Omental fat pad (tissue), 4 donors: ENCODE measurements around the gene EXOC5. TPM values are rescaled to one million over a fixed set of nuclear protein-coding genes. Genes with fewer than 3 reads are reported as not detected.

Source experiments
- ATAC-seq: fragments of 150-250 bp; one replicate; pipeline ENCODE4 v1.9.1; 2016; ENCODE audit warnings: mild to moderate bottlenecking, moderate library complexity; ENCODE audit not compliant: low FRiP score
- DNase-seq: peaks from one replicate; pipeline ENCODE4 v3.0.0-alpha.2; 2019; ENCODE audit warnings: low spot score
- total RNA-seq, 4 donors: library from RNA; depleted of rRNA; stranded (reverse); fragments of >200 nt; gene quantifications; one replicate each; pipeline ENCODE4 v1.1.0, GENCODE V29; 2016
- TF ChIP-seq, protein P1 (sequence below), 3 donors: fragments of 450-650 bp; IDR thresholded peaks; one replicate each; pipeline ENCODE4 v1.5.1; 2016 to 2017; ENCODE audit warnings: antibody characterized with exemption in 3 of 3, mild to moderate bottlenecking in 3 of 3, moderate library complexity in 2 of 3

The EXOC5 gene
- total RNA-seq, 4 donors from 2014 or later: 32.0 to 52.5 (median 44.6) TPM

- TF ChIP-seq, protein P1, sequence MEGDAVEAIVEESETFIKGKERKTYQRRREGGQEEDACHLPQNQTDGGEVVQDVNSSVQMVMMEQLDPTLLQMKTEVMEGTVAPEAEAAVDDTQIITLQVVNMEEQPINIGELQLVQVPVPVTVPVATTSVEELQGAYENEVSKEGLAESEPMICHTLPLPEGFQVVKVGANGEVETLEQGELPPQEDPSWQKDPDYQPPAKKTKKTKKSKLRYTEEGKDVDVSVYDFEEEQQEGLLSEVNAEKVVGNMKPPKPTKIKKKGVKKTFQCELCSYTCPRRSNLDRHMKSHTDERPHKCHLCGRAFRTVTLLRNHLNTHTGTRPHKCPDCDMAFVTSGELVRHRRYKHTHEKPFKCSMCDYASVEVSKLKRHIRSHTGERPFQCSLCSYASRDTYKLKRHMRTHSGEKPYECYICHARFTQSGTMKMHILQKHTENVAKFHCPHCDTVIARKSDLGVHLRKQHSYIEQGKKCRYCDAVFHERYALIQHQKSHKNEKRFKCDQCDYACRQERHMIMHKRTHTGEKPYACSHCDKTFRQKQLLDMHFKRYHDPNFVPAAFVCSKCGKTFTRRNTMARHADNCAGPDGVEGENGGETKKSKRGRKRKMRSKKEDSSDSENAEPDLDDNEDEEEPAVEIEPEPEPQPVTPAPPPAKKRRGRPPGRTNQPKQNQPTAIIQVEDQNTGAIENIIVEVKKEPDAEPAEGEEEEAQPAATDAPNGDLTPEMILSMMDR (IDR thresholded peaks at IDR 0.05): no peak
- no peak for ATAC-seq
- DNase-seq: no peak
These were observed 26.5 kb upstream of the EXOC5 start for GRCh38 chr14:57295239-57295638.

DNA sequence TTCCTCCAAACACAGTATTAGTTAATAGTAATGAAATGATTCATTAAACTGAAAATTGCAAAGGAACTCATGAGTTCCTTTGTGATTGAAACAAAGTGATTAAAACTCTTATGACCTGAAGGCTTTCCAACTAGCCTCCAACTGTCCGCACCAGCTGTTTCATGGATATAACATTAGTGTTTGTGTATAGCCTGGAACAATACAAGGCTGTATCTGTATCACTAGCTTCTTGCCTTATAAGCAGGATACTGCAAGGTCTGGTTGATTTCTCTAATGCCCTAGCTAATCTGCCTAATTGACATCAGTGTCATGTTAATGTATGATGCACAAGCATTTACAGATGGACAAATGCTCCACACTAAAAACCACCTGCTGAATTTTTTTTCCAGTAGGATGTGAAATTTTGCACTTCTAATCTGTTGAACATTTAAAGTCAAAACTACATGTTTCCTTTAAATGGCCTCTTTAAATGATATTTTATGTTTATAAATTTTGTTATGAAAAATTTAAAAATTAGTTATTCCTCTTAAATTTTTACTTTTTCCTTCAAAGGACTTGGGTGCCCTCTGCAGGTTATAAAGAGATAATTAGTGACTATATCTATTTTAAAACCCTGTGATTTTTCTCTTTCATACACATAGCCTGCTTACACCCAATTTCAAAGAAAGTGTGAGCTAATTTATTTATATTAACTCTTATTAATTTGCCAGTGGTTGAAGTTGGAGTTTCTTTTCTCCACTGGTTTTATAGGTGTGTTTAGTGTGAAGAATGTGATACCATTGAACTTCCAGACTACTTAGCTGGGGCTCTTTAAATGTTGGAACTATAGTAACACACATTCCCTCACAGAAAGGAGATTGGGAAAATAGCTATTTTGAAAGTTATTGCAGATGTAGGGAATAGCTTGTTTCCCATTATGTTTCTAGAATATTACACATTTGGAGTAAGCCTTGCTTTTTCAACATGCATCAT is 25.4 kb upstream of the EXOC5 start:
- no peak for ATAC-seq
- TF ChIP-seq, protein P1 (IDR thresholded peaks at IDR 0.05): no peak
- no peak for DNase-seq

GRCh38 chr14:57291692-57292647 is 23.3 kb upstream of the EXOC5 start:
- TF ChIP-seq, protein P1 (IDR thresholded peaks at IDR 0.05): no peak
- DNase-seq: no peak
- no peak for ATAC-seq

- DNase-seq: no peak
- TF ChIP-seq, protein P1 (IDR thresholded peaks at IDR 0.05): no peak
These were observed 22.0 kb upstream of the EXOC5 start for GRCh38 chr14:57290751-57291150.

GRCh38 chr14:57287745-57288144 is 19.0 kb upstream of the EXOC5 start:
- TF ChIP-seq, protein P1 (IDR thresholded peaks at IDR 0.05): no peak
- ATAC-seq (no peak), DNase-seq (no peak)

More at GRCh38 chr14:57290751-57291150, 22.0 kb upstream of the EXOC5 start:
- ATAC-seq: no peak

DNA sequence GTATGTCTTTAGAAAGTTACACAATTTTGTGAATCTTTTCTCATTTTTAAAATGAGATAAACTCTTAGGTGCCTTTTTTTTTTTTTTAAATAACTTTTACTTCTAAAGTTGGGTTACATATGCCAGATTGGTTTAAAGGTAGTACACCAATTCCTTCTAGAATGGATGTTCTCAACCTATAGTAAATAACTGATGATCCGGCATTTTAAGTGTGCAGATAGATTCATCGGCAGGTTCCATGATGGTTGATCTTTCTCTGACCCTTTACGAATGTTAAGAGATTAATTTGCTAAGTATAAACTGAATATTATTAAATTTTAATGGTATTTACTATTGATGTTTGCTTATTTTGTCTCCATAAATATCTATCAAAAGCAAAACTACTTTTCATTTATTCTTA is 8.4 kb upstream of the EXOC5 start:
- TF ChIP-seq, protein P1 (IDR thresholded peaks at IDR 0.05): no peak
- DNase-seq (no peak), ATAC-seq (no peak)
